ENCODE measurements around the gene HMOX2. TPM values are rescaled to one million over a fixed set of nuclear protein-coding genes. Genes with fewer than 3 reads are reported as not detected.

Gene HMOX2
- total and polyA plus RNA-seq, 2 experiments from 2014 or later = 68.8 to 108 TPM

- Histone ChIP-seq H3K9me2 (replicated peaks; ENCODE audit: insufficient read depth) (no peaks in the 10 kb centered on the region), H4K20me1 (ENCODE audit: insufficient read depth, poor library complexity, severe bottlenecking) (no peaks in the 10 kb centered on the region), H3K4me1 (ENCODE audit: insufficient read depth) (peaks cover 8% of the 10 kb centered on the region), H3K9me3 (ENCODE audit: low read depth) (no peaks in the 10 kb centered on the region), H3K4me3 (no peak overlapping the region), H2AFZ (no peak overlapping the region), H3K27me3 (no peaks in the 10 kb centered on the region), H3K36me3 (replicated peaks; ENCODE audit: insufficient read depth, low read depth) (no peaks in the 10 kb centered on the region), H3K27ac (no peak overlapping the region), H3K79me2 (peaks cover 97% of the 10 kb centered on the region), H3K4me2 (no peak overlapping the region)
- TF ChIP-seq EZH2 (IDR thresholded peaks at IDR 0.05; ENCODE audit: borderline replicate concordance) = no peak
- TF ChIP-seq CTCF (IDR thresholded peaks at IDR 0.05; ENCODE audit: poor library complexity) = no peak
- TF ChIP-seq EZH2phosphoT487 (IDR thresholded peaks at IDR 0.05; ENCODE audit: low read depth, severe bottlenecking, unreplicated experiment) = no peak
- WGBS (ENCODE audit: low lambda C conversion rate, missing lambda C conversion rate) = 85% methylated on average over 5 of the region's 6 CpGs
- no peak for DNase-seq (ENCODE audit: low spot score)
Measured at GRCh38 chr16:4494746-4495490, 18.7 kb downstream of the HMOX2 start.

- H3K36me3 ChIP-seq (replicated peaks; ENCODE audit: insufficient read depth, low read depth) = no peaks in the 10 kb centered on the region
- H2AFZ ChIP-seq = no peak overlapping the region
- DNase-seq (ENCODE audit: low spot score) = no peak
- H3K27me3 ChIP-seq = no peaks in the 10 kb centered on the region
- 100% methylated on average over 1 of the region's 2 CpGs for WGBS (ENCODE audit: low lambda C conversion rate, missing lambda C conversion rate)
- H3K9me2 ChIP-seq (replicated peaks; ENCODE audit: insufficient read depth) = no peaks in the 10 kb centered on the region
- peaks cover 16% of the 10 kb centered on the region for H3K4me1 ChIP-seq (ENCODE audit: insufficient read depth)
- no peak overlapping the region for H3K4me2 ChIP-seq
- peaks cover 91% of the 10 kb centered on the region for H3K79me2 ChIP-seq
- H4K20me1 ChIP-seq (ENCODE audit: insufficient read depth, poor library complexity, severe bottlenecking) = no peaks in the 10 kb centered on the region
- H3K4me3 ChIP-seq = no peak overlapping the region
- H3K27ac ChIP-seq = no peak overlapping the region
- no peaks in the 10 kb centered on the region for H3K9me3 ChIP-seq (ENCODE audit: low read depth)
- TF ChIP-seq EZH2phosphoT487 (IDR thresholded peaks at IDR 0.05; ENCODE audit: low read depth, severe bottlenecking, unreplicated experiment) (no peak), CTCF (IDR thresholded peaks at IDR 0.05; ENCODE audit: poor library complexity) (no peak), EZH2 (IDR thresholded peaks at IDR 0.05; ENCODE audit: borderline replicate concordance) (no peak)
Measured at GRCh38 chr16:4495766-4496165, 19.6 kb downstream of the HMOX2 start.

GRCh38 chr16:4496305-4496704 lies 20.1 kb downstream of the HMOX2 start:
- no peaks in the 10 kb centered on the region for H3K27me3 ChIP-seq
- H3K36me3 ChIP-seq (replicated peaks; ENCODE audit: insufficient read depth, low read depth) = no peaks in the 10 kb centered on the region
- DNase-seq (ENCODE audit: low spot score) = no peak
- no peaks in the 10 kb centered on the region for H3K9me2 ChIP-seq (replicated peaks; ENCODE audit: insufficient read depth)
- no peaks in the 10 kb centered on the region for H3K9me3 ChIP-seq (ENCODE audit: low read depth)
- peaks cover 21% of the 10 kb centered on the region for H3K4me1 ChIP-seq (ENCODE audit: insufficient read depth)
- 92% methylated on average over 4 of the region's 4 CpGs for WGBS (ENCODE audit: low lambda C conversion rate, missing lambda C conversion rate)
- no peaks in the 10 kb centered on the region for H4K20me1 ChIP-seq (ENCODE audit: insufficient read depth, poor library complexity, severe bottlenecking)
- H2AFZ ChIP-seq = no peak overlapping the region
- peaks cover 85% of the 10 kb centered on the region for H3K79me2 ChIP-seq
- TF ChIP-seq EZH2phosphoT487 (IDR thresholded peaks at IDR 0.05; ENCODE audit: low read depth, severe bottlenecking, unreplicated experiment) (no peak), CTCF (IDR thresholded peaks at IDR 0.05; ENCODE audit: poor library complexity) (no peak), EZH2 (IDR thresholded peaks at IDR 0.05; ENCODE audit: borderline replicate concordance) (no peak)
- no peak overlapping the region for H3K27ac ChIP-seq
- no peak overlapping the region for H3K4me3 ChIP-seq
- no peak overlapping the region for H3K4me2 ChIP-seq
